DOHH2 (cell line): ENCODE data around the gene SNRPA.

Source experiments
- H3F3A ChIP-seq: fragments of 200-600 bp; sonication (generic), shearing (Covaris generic); 2 replicates; pipeline ENCODE4 v1.6.0; 2016; ENCODE audit warnings: antibody characterized with exemption, mild to moderate bottlenecking; ENCODE audit not compliant: control insufficient read depth, insufficient read depth
- H3K27ac ChIP-seq: fragments of 200-600 bp; sonication (generic); 2 replicates; pipeline ENCODE4 v1.5.1; 2014; ENCODE audit warnings: low read depth, mild to moderate bottlenecking, low read length, moderate library complexity
- H3K27me3 ChIP-seq: fragments of 200-600 bp; sonication (generic); 2 replicates; pipeline ENCODE4 v1.6.1; 2014; ENCODE audit warnings: mild to moderate bottlenecking, low read length, mixed read lengths; ENCODE audit not compliant: control insufficient read depth
- H3K36me3 ChIP-seq: fragments of 200-600 bp; sonication (generic); 2 replicates; pipeline ENCODE4 v1.6.1; 2014; ENCODE audit warnings: mild to moderate bottlenecking, low read length, moderate library complexity, mixed read lengths; ENCODE audit not compliant: control insufficient read depth
- H3K4me1 ChIP-seq: fragments of 200-600 bp; sonication (generic); 2 replicates; pipeline ENCODE4 v1.6.1; 2014; ENCODE audit warnings: mild to moderate bottlenecking, low read length, mixed read lengths; ENCODE audit not compliant: control insufficient read depth
- H3K4me2 ChIP-seq: fragments of 200-600 bp; sonication (generic); 2 replicates; pipeline ENCODE4 v1.6.0; 2014; ENCODE audit warnings: mild to moderate bottlenecking, low read length, moderate library complexity
- H3K4me3 ChIP-seq: fragments of 200-600 bp; sonication (generic); 2 replicates; pipeline ENCODE4 v1.5.1; 2014; ENCODE audit warnings: mild to moderate bottlenecking, low read length, mixed read lengths
- H3K79me2 ChIP-seq: fragments of 200-600 bp; sonication (generic); 2 replicates; pipeline ENCODE4 v1.6.1; 2014; ENCODE audit warnings: mild to moderate bottlenecking, low read length, mixed read lengths; ENCODE audit not compliant: control insufficient read depth
- H3K9me2 ChIP-seq: fragments of 200-600 bp; sonication (generic); replicated peaks from 2 replicates; pipeline ENCODE4 v1.6.1; 2014; ENCODE audit warnings: mild to moderate bottlenecking, low read length, mixed read lengths; ENCODE audit not compliant: control insufficient read depth
- H3K9me3 ChIP-seq: fragments of 200-600 bp; sonication (generic); 2 replicates; pipeline ENCODE4 v1.6.1; 2014; ENCODE audit warnings: antibody characterized with exemption, low read length, mixed read lengths; ENCODE audit not compliant: control insufficient read depth, insufficient read depth
- H4K20me1 ChIP-seq: fragments of 200-600 bp; sonication (generic); 2 replicates; pipeline ENCODE4 v1.6.0; 2014; ENCODE audit warnings: low read depth, mild to moderate bottlenecking, antibody characterized with exemption, low read length, moderate library complexity; ENCODE audit not compliant: control insufficient read depth, insufficient read depth
- CTCF ChIP-seq: fragments of 200-600 bp; sonication (generic); IDR thresholded peaks from one replicate; pipeline ENCODE4 v1.5.1; 2014; ENCODE audit warnings: antibody characterized with exemption, mild to moderate bottlenecking, low read depth, low read length; ENCODE audit not compliant: poor library complexity, severe bottlenecking
- EZH2phosphoT487 ChIP-seq: fragments of 200-600 bp; sonication (generic); IDR thresholded peaks from 2 replicates; pipeline ENCODE4 v1.6.1; 2017; ENCODE audit warnings: borderline replicate concordance, mild to moderate bottlenecking, antibody characterized with exemption, low read length, moderate library complexity, mixed read lengths

SNRPA gene

GRCh38 chr19:40752257-40752781 is 1.3 kb downstream of the SNRPA start:
- Histone ChIP-seq H3K9me2 (no peaks in the 10 kb centered on the region), H3K27ac (peak overlapping the region; percentile 78), H3K9me3 (no peaks in the 10 kb centered on the region), H4K20me1 (peaks cover 33% of the 10 kb centered on the region), H3K4me2 (peak overlapping the region; percentile 75), H3K4me1 (peaks cover 62% of the 10 kb centered on the region), H3K27me3 (no peaks in the 10 kb centered on the region), H3K36me3 (peaks cover 66% of the 10 kb centered on the region), H3F3A (no peaks in the 10 kb centered on the region), H3K79me2 (peaks cover 88% of the 10 kb centered on the region), H3K4me3 (peak overlapping the region; percentile 85)
- TF ChIP-seq CTCF (no peak), EZH2phosphoT487 (no peak)

- H3K36me3 ChIP-seq = peaks cover 81% of the 10 kb centered on the region
- H3K4me3 ChIP-seq = peak overlapping the region; percentile 63
Measured at GRCh38 chr19:40754611-40755247, 3.7 kb downstream of the SNRPA start.

GRCh38 chr19:40755248-40755624 is 4.2 kb downstream of the SNRPA start:
- TF ChIP-seq EZH2phosphoT487 (no peak), CTCF (no peak)
- peaks cover 40% of the 10 kb centered on the region for H3K4me1 ChIP-seq
- H3K36me3 ChIP-seq = peaks cover 80% of the 10 kb centered on the region
- H3K4me3 ChIP-seq = peak overlapping the region; percentile 24; the same call in 1 of the 2 replicates
- peaks cover 33% of the 10 kb centered on the region for H4K20me1 ChIP-seq
- H3K79me2 ChIP-seq = peaks cover 86% of the 10 kb centered on the region
- H3K27ac ChIP-seq = no peak overlapping the region
- H3F3A ChIP-seq = peaks cover 2% of the 10 kb centered on the region; the same call in 1 of the 2 replicates
- no peaks in the 10 kb centered on the region for H3K9me2 ChIP-seq
- no peaks in the 10 kb centered on the region for H3K9me3 ChIP-seq
- no peaks in the 10 kb centered on the region for H3K27me3 ChIP-seq
- peak overlapping the region; percentile 70 for H3K4me2 ChIP-seq

More at GRCh38 chr19:40754611-40755247, 3.7 kb downstream of the SNRPA start:
- no peaks in the 10 kb centered on the region for H3K27me3 ChIP-seq
- peaks cover 87% of the 10 kb centered on the region for H3K79me2 ChIP-seq
- H3K27ac ChIP-seq = 0 out of 2 replicates have a peak overlapping the region, but pooled peaks have one; percentile 10
- peaks cover 42% of the 10 kb centered on the region for H3K4me1 ChIP-seq
- H3K9me3 ChIP-seq = no peaks in the 10 kb centered on the region
- H3K4me2 ChIP-seq = peak overlapping the region; percentile 70
- H4K20me1 ChIP-seq = peaks cover 33% of the 10 kb centered on the region
- TF ChIP-seq EZH2phosphoT487 = no peak
- TF ChIP-seq CTCF = no peak
- no peaks in the 10 kb centered on the region for H3K9me2 ChIP-seq
- H3F3A ChIP-seq = peaks cover 2% of the 10 kb centered on the region; the same call in 1 of the 2 replicates
